ENCODE measurements around the gene MAOB. TPM values are rescaled to one million over a fixed set of nuclear protein-coding genes. Genes with fewer than 3 reads are reported as not detected.

The MAOB gene
- total and polyA plus RNA-seq, 2 donors (not counting 3 experiments of a cell fraction or from before 2014, with no cell fraction given) = not detected

GRCh38 chrX:43892336-43892870 is 10.2 kb upstream of the MAOB start:
- Histone ChIP-seq H4K20me1 (replicated peaks; ENCODE audit: control insufficient read depth, extremely low read depth, insufficient read depth, low read length) (no peaks in the 10 kb centered on the region), H3K79me2 (ENCODE audit: control insufficient read depth, insufficient read depth, low read length) (no peaks in the 10 kb centered on the region), H3K27ac (ENCODE audit: insufficient read depth, low read depth, low read length) (no peak overlapping the region), H3K9ac (replicated peaks; ENCODE audit: extremely low read depth, insufficient read depth, low read length) (no peak overlapping the region), H2AFZ (ENCODE audit: low read depth, low read length) (no peak overlapping the region), H3K9me3 (replicated peaks; ENCODE audit: control insufficient read depth, insufficient read depth, low read length) (no peaks in the 10 kb centered on the region), H3K27me3 (ENCODE audit: control insufficient read depth in 2 of 2, insufficient read depth in 2 of 2, low read length in 2 of 2) (no peaks in the 10 kb centered on the region), H3K36me3 (ENCODE audit: control insufficient read depth in 2 of 2, extremely low read depth in 1 of 2, insufficient read depth in 2 of 2, low read length in 2 of 2) (no peaks in the 10 kb centered on the region), H3K4me2 (ENCODE audit: insufficient read depth, low read length) (no peak overlapping the region), H3K4me1 (ENCODE audit: control insufficient read depth, extremely low read depth, insufficient read depth, low read length) (no peaks in the 10 kb centered on the region), H3K9me1 (replicated peaks; ENCODE audit: control insufficient read depth, extremely low read depth, insufficient read depth, low read length) (no peaks in the 10 kb centered on the region), H3K4me3 (replicated peaks in 1 of 3; ENCODE audit: insufficient read depth in 1 of 3, low read depth in 1 of 3, low read length in 3 of 3) (no peak overlapping the region)
- ChIA-PET CTCF (no interaction called here), POLR2A (no interaction called here)
- intact Hi-C loops (cut with micrococcal nuclease) (no loop called here), dilution Hi-C loops (cut with MboI; ENCODE audit: extremely low pct_ligation_motif_present, low sequenced_read_pairs) (no loop called here)
- TF ChIP-seq GATA2 (IDR thresholded peaks at IDR 0.05; ENCODE audit: insufficient read depth, insufficient read length, low read depth, low read length) = no peak
- TF ChIP-seq POLR2A (IDR thresholded peaks at IDR 0.05; ENCODE audit: low read depth, low read length) = no peak
- no peak for TF ChIP-seq POLR2AphosphoS5 (IDR thresholded peaks at IDR 0.05; ENCODE audit: insufficient read depth, low read depth, low read length)
- TF ChIP-seq EZH2 (IDR thresholded peaks at IDR 0.05; ENCODE audit: borderline replicate concordance, low read depth, low read length, severe bottlenecking) = no peak
- no peak for TF ChIP-seq CTCF (IDR thresholded peaks at IDR 0.05; ENCODE audit: extremely low read depth in 1 of 2, insufficient read depth in 1 of 2, low read depth in 1 of 2, low read length in 2 of 2)
- no peak for TF ChIP-seq FOS (IDR thresholded peaks at IDR 0.05; ENCODE audit: borderline replicate concordance, insufficient read depth, low read length)
- no peak for TF ChIP-seq JUN (IDR thresholded peaks at IDR 0.05; ENCODE audit: borderline replicate concordance, insufficient read depth, insufficient read length, low read depth)
- TF ChIP-seq MAX (IDR thresholded peaks at IDR 0.05; ENCODE audit: insufficient read depth, insufficient read length) = no peak
- TF ChIP-seq MYC (IDR thresholded peaks at IDR 0.05; ENCODE audit: low read depth, low read length) = no peak
- no TSS peak for BruUV-seq (replicated peaks)
- no peak for DNase-seq (ENCODE audit: low read depth, low spot score)
- no peak for FAIRE-seq

Measured in endothelial cell of umbilical vein (primary cell).